CD14-positive monocyte (primary cell): ENCODE results near the gene SPTLC1. TPM values are rescaled to one million over a fixed set of nuclear protein-coding genes. Genes with fewer than 3 reads are reported as not detected.

Experiments used
- DNase-seq, 3 donors: peaks; one replicate each; pipeline ENCODE4 v3.0.0-alpha.2; 2011 to 2022
- H2AFZ ChIP-seq: 2 replicates; pipeline ENCODE4 v1.6.0; 2012; ENCODE audit warnings: mild to moderate bottlenecking, low read depth, low read length, inconsistent platforms; ENCODE audit not compliant: insufficient read depth, poor library complexity, severe bottlenecking
- H3K27ac ChIP-seq, 2 donors: 1 replicate in 1 of 2; 2 replicates in 1 of 2; pipeline ENCODE4 v1.5.1; 2012 to 2013; ENCODE audit warnings: low read length in 2 of 2, control low read depth in 1 of 2, inconsistent platforms in 1 of 2, low read depth in 1 of 2, mild to moderate bottlenecking in 1 of 2
- H3K27me3 ChIP-seq, 2 donors: one replicate each; pipeline versions ENCODE4 v1.6.0 to v1.6.1; 2011 to 2013; ENCODE audit warnings: low read length in 2 of 2; ENCODE audit not compliant: control insufficient read depth in 2 of 2, insufficient read depth in 2 of 2
- H3K36me3 ChIP-seq, 2 donors: replicated peaks in 1 of 2; 1 replicate in 1 of 2; 2 replicates in 1 of 2; pipeline versions ENCODE4 v1.5.1 to v1.6.1; 2012 to 2013; ENCODE audit warnings: low read length in 2 of 2, control low read depth in 1 of 2, inconsistent platforms in 1 of 2, mild to moderate bottlenecking in 1 of 2; ENCODE audit not compliant: insufficient read depth in 2 of 2, control insufficient read depth in 1 of 2
- H3K4me1 ChIP-seq, 2 donors: 1 replicate in 1 of 2; 2 replicates in 1 of 2; pipeline versions ENCODE4 v1.5.1 to v1.6.1; 2012 to 2013; ENCODE audit warnings: low read length in 2 of 2, control low read depth in 1 of 2, inconsistent platforms in 1 of 2, mild to moderate bottlenecking in 1 of 2, moderate library complexity in 1 of 2; ENCODE audit not compliant: insufficient read depth in 2 of 2, control insufficient read depth in 1 of 2
- H3K4me2 ChIP-seq: replicated peaks from 2 replicates; pipeline ENCODE3; 2012; ENCODE audit warnings: low read length, moderate library complexity, mild to moderate bottlenecking; ENCODE audit not compliant: poor library complexity, severe bottlenecking; ENCODE audit errors: extremely low read depth
- H3K4me3 ChIP-seq, 3 experiments: fragments of 200-600 bp in 1 of 3; sonication (generic) in 1 of 3; replicated peaks in 1 of 3; 1 replicate in 2 of 3; 2 replicates in 1 of 3; pipeline ENCODE4 v1.5.1; 2011 to 2013; ENCODE audit warnings: low read length in 3 of 3, mild to moderate bottlenecking in 3 of 3, control low read depth in 2 of 3, low read depth in 2 of 3, inconsistent platforms in 1 of 3, moderate library complexity in 1 of 3
- H3K79me2 ChIP-seq: 2 replicates; pipeline ENCODE4 v1.6.0; 2012; ENCODE audit warnings: mild to moderate bottlenecking, control low read depth, inconsistent platforms, low read length, moderate library complexity; ENCODE audit not compliant: insufficient read depth
- H3K9ac ChIP-seq: 2 replicates; pipeline ENCODE4 v1.6.0; 2017; ENCODE audit warnings: low read length, mild to moderate bottlenecking; ENCODE audit not compliant: insufficient read depth, poor library complexity, severe bottlenecking
- H3K9me3 ChIP-seq, 2 donors: replicated peaks in 1 of 2; 1 replicate in 1 of 2; 2 replicates in 1 of 2; pipeline versions ENCODE4 v1.5.1 to v1.6.1; 2012 to 2013; ENCODE audit warnings: low read length in 2 of 2, control low read depth in 1 of 2; ENCODE audit not compliant: control insufficient read depth in 1 of 2, insufficient read depth in 1 of 2
- H4K20me1 ChIP-seq: 2 replicates; pipeline ENCODE4 v1.6.0; 2012; ENCODE audit warnings: mild to moderate bottlenecking, low read length, control low read depth, moderate library complexity; ENCODE audit not compliant: insufficient read depth
- H3K27ac Mint-ChIP-seq, 7 donors: one replicate each; pipeline ENCODE4 v1.8.0; 2020; ENCODE audit warnings: mild to moderate bottlenecking in 7 of 7, mixed read lengths in 7 of 7, moderate library complexity in 6 of 7, inconsistent platforms in 2 of 7
- H3K27me3 Mint-ChIP-seq, 3 donors: one replicate each; pipeline ENCODE4 v1.8.0; 2021 to 2022; ENCODE audit warnings: low read depth in 3 of 3, mild to moderate bottlenecking in 3 of 3, mixed read lengths in 3 of 3, moderate library complexity in 3 of 3, inconsistent platforms in 1 of 3
- H3K36me3 Mint-ChIP-seq, 2 donors: one replicate each; pipeline ENCODE4 v1.8.0; 2020; ENCODE audit warnings: mixed read lengths in 2 of 2, inconsistent platforms in 1 of 2, mild to moderate bottlenecking in 1 of 2
- H3K4me1 Mint-ChIP-seq: one replicate; pipeline ENCODE4 v1.8.0; 2020; ENCODE audit warnings: mild to moderate bottlenecking, mixed read lengths
- H3K4me3 Mint-ChIP-seq, 2 donors: one replicate each; pipeline ENCODE4 v1.8.0; 2020; ENCODE audit warnings: mild to moderate bottlenecking in 2 of 2, mixed read lengths in 2 of 2, moderate library complexity in 1 of 2
- H3K9me3 Mint-ChIP-seq, 7 donors: one replicate each; pipeline ENCODE4 v1.8.0; 2020 to 2022; ENCODE audit warnings: mixed read lengths in 7 of 7, mild to moderate bottlenecking in 6 of 7, moderate library complexity in 6 of 7, inconsistent platforms in 2 of 7
- WGBS: methylation state at CpG from one replicate; pipeline ENCODE4 v1.1.5; 2013; ENCODE audit warnings: missing lambda C conversion rate; ENCODE audit not compliant: insufficient coverage; 5-methylcytosine and 5-hydroxymethylcytosine counted together
- intact Hi-C, 2 donors: fragments of 100-400 bp; cut with micrococcal nuclease; formaldehyde crosslinking; loops; one replicate each; pipeline versions ENCODE4 v1.15.0 to v1.15.1; 2023
- polyA plus RNA-seq, 3 donors: library from polyadenylated mRNA; depleted of rRNA in 1 of 3; unstranded in 2 of 3; stranded (reverse) in 1 of 3; fragments of 300-500 nt in 2 of 3; fragments of >200 nt in 1 of 3; fragmentation: Illumina TruSeq in 2 of 3; gene quantifications; 1 replicate in 2 of 3; 2 replicates in 1 of 3; pipeline ENCODE4 v1.2.3, GENCODE V29; 2012 to 2021
- TF ChIP-seq, protein P1 (sequence below): fragments of 200-600 bp; IDR thresholded peaks from one replicate; pipeline ENCODE4 v1.8.0; 2022; ENCODE audit warnings: antibody characterized with exemption, mild to moderate bottlenecking

Gene SPTLC1
- polyA plus RNA-seq, 3 donors: 37.4 to 92.4 (median 80.0) TPM

GRCh38 chr9:92042260-92042659 lies 73.0 kb downstream of the SPTLC1 start:
- no peak for DNase-seq
- intact Hi-C loops: no loop called here
- Histone ChIP-seq H3K79me2 (no peaks in the 10 kb centered on the region), H2AFZ (no peak overlapping the region), H3K9me3 (peaks cover 10 to 37% of the 10 kb centered on the region in 2 donors), H3K27me3 (no peaks in the 10 kb centered on the region), H3K4me2 (no peak overlapping the region), H3K27ac (no peak overlapping the region), H3K36me3 (peaks cover 76 to 91% of the 10 kb centered on the region in 2 donors), H4K20me1 (no peaks in the 10 kb centered on the region), H3K4me1 (no peaks in the 10 kb centered on the region), H3K9ac (no peak overlapping the region), H3K4me3 (no peak overlapping the region)
- TF ChIP-seq, protein P1, sequence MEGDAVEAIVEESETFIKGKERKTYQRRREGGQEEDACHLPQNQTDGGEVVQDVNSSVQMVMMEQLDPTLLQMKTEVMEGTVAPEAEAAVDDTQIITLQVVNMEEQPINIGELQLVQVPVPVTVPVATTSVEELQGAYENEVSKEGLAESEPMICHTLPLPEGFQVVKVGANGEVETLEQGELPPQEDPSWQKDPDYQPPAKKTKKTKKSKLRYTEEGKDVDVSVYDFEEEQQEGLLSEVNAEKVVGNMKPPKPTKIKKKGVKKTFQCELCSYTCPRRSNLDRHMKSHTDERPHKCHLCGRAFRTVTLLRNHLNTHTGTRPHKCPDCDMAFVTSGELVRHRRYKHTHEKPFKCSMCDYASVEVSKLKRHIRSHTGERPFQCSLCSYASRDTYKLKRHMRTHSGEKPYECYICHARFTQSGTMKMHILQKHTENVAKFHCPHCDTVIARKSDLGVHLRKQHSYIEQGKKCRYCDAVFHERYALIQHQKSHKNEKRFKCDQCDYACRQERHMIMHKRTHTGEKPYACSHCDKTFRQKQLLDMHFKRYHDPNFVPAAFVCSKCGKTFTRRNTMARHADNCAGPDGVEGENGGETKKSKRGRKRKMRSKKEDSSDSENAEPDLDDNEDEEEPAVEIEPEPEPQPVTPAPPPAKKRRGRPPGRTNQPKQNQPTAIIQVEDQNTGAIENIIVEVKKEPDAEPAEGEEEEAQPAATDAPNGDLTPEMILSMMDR: no peak
- no CpG with 5 or more reads among the region's 1 CpG for WGBS
- Mint-ChIP-seq H3K4me3 (no peak overlapping the region), H3K4me1 (no peaks in the 10 kb centered on the region), H3K36me3 (peaks cover 69 to 82% of the 10 kb centered on the region in 2 donors), H3K27me3 (no peaks in the 10 kb centered on the region), H3K27ac (no peak overlapping the region), H3K9me3 (peaks cover 22 to 29% (median 28%) of the 10 kb centered on the region in 7 donors)

GRCh38 chr9:92036756-92037155 lies 78.5 kb downstream of the SPTLC1 start:
- intact Hi-C loops: no loop called here
- TF ChIP-seq, protein P1: no peak
- 100% methylated on average over 1 of the region's 2 CpGs for WGBS
- no peak overlapping the region for H3K9ac ChIP-seq
- no peaks in the 10 kb centered on the region for H3K27me3 ChIP-seq
- H3K36me3 Mint-ChIP-seq: peaks cover 68 to 80% of the 10 kb centered on the region in 2 donors
- no peak overlapping the region for H3K4me3 Mint-ChIP-seq
- H2AFZ ChIP-seq: no peak overlapping the region
- H3K27me3 Mint-ChIP-seq: no peaks in the 10 kb centered on the region
- no peaks in the 10 kb centered on the region for H3K4me1 Mint-ChIP-seq
- peaks cover under 1 to 5% of the 10 kb centered on the region in 2 donors for H3K9me3 ChIP-seq
- H3K79me2 ChIP-seq: no peaks in the 10 kb centered on the region
- no peaks in the 10 kb centered on the region for H4K20me1 ChIP-seq
- no peak overlapping the region for H3K27ac Mint-ChIP-seq
- H3K9me3 Mint-ChIP-seq: peaks cover under 1 to 2% (median 1%) of the 10 kb centered on the region in 7 donors
- H3K27ac ChIP-seq: no peak overlapping the region
- H3K36me3 ChIP-seq: peaks cover 76 to 91% of the 10 kb centered on the region in 2 donors
- no peak for DNase-seq
- no peak overlapping the region for H3K4me2 ChIP-seq
- H3K4me1 ChIP-seq: no peaks in the 10 kb centered on the region
- no peak overlapping the region for H3K4me3 ChIP-seq
